Stimulated activated CD8-positive, alpha-beta memory T cell treated with anti-CD3 and anti-CD28 coated beads, Interleukin-15, amount 100 ng/mL, for 1 hour (primary cell): ENCODE measurements around the gene DPH1.

Experiments used
- DNase-seq: peaks from one replicate; pipeline ENCODE4 v3.0.0-alpha.2; 2020; ENCODE audit warnings: low read depth

DPH1 gene

DNA sequence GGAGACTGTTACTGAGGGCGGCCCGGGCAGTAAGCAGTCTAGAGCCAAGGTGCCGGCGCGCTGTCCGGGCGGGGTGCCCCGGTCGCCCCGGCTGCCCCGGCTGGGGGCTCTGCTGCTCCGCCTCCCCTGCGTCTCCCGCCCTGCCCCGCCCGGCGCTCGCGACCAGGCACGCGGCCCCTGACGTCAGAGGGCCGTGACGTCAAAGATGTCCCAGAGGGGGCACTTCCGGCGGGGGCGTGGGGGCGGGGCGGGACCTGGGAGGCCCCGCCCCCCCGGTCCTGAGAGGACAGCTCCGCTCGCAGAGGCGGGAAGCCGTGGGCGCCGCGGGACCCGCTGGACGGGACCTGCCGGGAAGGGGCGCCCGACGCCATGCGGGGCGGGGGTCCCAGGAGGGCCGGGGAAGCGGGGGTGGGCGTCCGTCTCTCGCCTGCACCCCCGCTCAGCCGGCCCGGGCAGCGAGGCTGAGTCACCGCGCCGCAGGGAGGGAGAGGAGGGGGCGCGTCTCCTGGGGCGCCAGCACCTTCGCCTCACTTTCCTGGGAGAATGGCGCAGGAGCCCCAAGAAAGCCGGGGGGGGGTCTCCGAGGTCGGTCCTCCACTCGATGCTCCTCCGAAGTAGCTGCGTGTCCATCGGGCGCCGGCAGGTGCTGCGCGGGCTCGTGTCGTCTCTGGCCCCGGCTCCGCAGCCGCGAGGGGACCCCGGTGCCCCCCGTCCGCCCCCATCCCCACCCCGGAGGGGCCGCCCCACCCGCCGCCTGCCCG lies 20.5 kb downstream of the DPH1 start:
- peak; percentile 46 for DNase-seq

DNA sequence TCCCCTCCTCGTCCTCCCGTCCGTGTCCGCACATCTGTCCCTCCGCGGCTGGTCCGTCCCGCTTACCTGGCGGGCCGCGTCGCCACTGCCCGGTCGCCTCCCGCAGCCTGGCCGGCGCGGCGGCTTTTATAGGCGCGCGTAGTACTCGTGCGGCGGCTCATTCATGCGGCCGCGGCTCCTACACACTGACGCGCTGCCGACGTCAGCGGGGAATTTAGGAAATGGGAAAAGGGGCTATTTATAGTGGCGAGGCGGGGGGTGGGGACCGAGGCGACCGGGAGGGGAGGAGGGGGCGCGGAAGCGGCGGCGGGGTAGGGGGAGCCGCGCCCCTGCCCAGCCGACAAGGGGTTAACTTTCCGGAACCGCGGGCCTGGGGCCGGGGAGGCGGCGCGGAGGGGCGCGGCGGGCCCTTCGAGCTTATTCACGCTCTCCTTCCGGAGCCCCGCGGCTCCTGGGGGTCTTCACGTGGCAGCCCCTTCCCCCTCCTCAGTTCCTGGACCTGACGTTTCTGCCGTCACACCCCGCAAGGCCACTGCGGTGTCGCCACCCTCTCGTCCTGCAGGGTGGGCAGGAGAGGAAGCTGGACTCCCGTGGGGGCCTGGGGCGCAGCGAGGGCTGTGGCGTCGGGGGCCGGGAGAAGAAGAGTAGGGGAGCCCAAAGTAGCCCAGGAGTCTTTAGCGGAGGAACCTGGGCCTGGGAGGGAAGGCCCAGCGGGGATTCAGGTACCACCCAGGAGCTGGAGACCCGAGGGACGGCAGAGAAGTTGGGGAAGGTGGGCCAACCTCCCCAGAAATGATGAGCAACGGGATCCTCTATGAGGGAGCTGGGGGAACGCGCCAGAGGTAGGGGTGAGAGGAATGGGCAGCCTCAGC lies 21.3 kb downstream of the DPH1 start:
- DNase-seq = no peak

DNA sequence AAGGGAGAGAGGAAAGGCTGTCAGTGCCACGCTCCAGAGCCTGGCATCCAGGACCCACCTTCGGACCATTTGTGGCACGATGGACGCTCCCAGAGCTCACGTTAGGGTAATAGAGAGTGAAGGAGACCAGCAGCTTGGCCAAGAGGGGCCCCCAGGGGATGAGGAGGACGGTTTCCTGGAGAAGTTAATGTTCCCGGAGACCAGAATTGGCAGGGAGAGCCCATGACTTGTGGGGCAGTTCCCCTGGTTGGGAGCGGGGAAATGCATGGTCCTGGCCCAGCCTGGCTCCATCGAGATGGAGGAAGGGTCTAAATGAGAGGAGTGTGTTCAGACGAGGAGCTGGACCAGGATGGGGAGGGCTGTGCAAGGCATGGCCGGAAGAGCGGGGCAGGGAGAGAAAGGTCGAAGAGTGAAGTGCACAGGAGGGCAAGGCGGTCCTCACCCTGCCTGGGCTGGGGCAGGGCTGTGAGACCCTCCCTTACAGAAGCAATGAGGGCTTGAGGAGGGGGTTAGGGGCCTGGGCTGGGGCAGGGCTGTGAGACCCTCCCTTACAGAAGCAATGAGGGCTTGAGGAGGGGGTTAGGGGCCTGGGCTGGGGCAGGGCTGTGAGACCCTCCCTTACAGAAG lies 22.1 kb downstream of the DPH1 start:
- no peak for DNase-seq

DNA sequence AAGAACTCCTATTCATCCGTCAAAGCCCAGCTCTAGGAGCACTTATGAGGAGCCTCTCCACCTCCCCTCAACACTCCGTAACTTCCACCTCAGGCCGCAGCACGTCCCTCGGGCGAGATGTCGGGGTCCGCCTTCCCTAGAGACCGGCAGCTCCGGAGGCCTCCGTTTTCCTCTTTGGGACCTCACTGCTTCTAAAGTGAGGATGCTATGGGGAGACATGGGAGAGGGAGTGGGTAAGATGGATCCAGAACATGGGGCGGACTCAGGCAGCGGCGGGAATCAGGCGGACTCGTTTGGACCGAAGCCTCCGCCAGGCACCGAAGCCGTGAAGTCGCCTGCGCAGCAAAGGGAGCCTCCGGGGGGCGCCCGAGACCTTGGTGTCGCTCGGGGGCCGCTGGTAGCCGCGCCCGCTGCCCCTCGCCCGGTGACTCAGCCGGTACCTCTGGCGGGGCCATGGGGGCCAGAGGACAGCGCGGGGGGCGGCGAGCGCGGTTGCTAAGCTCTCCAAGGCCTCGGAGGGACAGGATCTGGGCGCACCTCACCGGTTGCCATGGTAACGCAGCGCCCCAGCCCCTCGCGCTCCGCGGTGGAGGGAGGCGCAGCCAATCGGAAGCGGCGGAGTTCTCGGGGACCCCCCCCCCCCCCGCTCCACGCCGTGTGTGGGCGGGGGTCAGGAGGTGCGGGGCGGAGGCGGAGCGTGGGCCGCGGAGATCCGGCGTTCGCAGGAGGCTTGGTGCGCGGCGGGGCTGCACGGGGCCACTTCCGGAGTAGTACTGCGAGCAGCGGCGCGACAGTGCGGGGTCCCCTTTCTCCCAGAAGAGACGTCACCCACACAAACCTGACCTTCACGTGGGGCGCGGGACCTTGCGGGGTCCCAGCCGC lies 23.7 kb downstream of the DPH1 start:
- DNase-seq = peak; percentile 42

DNA sequence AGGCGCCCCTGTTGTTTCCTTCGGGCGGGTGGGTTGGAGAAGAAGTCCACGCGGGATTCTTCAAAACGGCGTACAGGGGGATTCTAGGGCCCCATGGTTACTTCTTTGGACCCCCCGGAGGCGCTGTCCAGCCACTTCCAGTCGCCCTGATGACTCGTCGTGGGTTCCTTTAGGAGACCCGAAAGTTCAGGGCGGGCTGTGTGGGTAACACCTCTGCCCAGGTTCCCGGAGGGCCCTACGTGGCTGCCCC lies 24.2 kb downstream of the DPH1 start:
- no peak for DNase-seq

DNA sequence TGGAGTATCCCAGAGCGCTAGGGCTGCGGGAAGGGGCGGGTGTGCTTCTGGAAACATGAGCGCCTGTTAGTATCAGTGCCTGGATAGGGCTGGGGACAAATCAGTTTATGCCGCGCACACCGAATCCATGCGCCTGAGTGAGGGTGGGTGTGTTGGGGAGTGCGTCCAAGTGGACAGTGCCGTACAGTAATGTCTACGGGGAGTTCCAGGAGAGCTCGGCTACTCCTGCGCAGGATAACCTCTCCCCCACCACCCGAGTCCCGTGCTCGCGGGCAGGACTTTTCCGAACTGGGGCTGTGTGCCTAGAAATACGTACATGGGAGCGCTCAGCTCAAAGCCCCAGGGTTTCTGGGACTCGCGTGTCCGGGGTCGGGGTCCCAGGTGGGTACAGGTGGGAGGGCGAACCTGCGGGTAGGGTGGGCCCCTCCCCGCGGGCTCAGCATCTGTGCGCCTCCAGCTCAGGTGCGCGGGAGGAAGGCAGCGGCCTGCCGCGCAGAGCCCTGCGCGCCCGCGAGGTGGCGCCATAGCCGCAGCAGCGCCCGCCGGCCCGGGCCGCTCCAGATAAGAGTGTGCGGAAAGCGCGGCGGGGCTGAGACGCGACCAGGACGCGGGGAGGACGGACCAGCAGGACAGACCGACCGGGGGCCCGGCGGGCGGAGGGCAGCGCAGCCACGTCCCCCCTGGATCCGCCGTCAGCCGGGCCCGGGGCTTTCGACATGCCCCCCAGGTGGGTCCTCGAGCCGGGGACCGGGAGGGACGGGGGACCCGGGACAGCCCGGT lies 24.7 kb downstream of the DPH1 start, which contains the start of gene HIC1:
Gene HIC1, plus strand, starts transcription at position 592 of the 780 bp plus-strand sequence. CDS start 1,588 bp downstream, outside the sequence.
- DNase-seq = peak; percentile 46

DNA sequence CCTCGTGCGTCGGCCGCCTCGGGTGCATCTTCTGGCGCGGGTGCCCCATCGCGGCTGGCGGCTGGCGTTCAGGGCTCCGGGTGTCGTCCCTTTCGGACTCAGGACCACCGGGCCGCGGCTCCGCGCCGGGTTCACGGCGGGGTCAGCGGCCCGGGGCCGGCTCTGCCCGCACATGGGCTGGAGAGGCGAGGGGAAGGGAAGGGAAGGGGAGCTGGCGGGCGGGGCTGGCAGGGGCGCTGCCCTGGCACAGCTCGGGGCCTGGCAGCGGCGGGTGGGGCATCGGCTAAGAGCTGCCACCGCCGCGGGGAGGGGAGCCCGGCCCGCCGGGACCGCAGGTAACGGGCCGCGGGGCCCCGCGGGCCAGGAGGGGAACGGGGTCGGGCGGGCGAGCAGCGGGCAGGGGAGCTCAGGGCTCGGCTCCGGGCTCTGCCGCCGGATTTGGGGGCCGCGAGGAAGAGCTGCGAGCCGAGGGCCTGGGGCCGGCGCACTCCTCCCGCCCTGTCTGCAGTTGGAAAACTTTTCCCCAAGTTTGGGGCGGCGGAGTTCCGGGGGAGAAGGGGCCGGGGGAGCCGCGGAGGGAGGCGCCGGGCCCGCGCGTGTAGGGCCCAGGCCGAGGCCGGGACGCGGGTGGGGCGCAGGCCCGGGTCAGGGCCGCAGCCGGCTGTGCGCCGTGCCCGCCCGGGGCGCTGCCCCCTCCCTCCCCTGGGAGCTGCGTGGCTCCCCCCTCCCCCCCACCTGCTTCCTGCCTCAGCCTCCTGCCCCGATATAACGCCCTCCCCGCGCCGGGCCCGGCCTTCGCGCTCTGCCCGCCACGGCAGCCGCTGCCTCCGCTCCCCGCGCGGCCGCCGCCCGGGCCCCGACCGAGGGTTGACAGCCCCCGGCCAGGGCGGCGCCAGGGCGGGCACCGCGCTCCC lies 25.6 kb downstream of the DPH1 start:
- no peak for DNase-seq

DNA sequence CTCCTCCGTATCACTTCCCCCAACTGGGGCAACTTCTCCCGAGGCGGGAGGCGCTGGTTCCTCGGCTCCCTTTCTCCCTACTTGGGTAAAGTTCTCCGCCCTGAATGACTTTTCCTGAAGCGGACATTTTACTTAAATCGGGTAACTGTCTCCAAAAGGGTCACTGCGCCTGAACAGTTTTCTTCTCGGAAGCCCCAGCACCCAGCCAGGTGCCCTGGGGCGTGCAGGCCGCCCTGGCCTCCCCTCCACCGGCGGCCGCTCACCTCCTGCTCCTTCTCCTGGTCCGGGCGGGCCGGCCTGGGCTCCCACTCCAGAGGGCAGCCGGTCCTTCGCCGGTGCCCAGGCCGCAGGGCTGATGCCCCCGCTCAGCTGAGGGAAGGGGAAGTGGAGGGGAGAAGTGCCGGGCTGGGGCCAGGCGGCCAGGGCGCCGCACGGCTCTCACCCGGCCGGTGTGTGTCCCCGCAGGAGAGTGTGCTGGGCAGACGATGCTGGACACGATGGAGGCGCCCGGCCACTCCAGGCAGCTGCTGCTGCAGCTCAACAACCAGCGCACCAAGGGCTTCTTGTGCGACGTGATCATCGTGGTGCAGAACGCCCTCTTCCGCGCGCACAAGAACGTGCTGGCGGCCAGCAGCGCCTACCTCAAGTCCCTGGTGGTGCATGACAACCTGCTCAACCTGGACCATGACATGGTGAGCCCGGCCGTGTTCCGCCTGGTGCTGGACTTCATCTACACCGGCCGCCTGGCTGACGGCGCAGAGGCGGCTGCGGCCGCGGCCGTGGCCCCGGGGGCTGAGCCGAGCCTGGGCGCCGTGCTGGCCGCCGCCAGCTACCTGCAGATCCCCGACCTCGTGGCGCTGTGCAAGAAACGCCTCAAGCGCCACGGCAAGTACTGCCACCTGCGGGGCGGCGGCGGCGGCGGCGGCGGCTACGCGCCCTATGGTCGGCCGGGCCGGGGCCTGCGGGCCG lies 26.5 kb downstream of the DPH1 start:
- DNase-seq = no peak

DNA sequence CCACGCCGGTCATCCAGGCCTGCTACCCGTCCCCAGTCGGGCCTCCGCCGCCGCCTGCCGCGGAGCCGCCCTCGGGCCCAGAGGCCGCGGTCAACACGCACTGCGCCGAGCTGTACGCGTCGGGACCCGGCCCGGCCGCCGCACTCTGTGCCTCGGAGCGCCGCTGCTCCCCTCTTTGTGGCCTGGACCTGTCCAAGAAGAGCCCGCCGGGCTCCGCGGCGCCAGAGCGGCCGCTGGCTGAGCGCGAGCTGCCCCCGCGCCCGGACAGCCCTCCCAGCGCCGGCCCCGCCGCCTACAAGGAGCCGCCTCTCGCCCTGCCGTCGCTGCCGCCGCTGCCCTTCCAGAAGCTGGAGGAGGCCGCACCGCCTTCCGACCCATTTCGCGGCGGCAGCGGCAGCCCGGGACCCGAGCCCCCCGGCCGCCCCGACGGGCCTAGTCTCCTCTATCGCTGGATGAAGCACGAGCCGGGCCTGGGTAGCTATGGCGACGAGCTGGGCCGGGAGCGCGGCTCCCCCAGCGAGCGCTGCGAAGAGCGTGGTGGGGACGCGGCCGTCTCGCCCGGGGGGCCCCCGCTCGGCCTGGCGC lies 27.3 kb downstream of the DPH1 start:
- DNase-seq = no peak

DNA sequence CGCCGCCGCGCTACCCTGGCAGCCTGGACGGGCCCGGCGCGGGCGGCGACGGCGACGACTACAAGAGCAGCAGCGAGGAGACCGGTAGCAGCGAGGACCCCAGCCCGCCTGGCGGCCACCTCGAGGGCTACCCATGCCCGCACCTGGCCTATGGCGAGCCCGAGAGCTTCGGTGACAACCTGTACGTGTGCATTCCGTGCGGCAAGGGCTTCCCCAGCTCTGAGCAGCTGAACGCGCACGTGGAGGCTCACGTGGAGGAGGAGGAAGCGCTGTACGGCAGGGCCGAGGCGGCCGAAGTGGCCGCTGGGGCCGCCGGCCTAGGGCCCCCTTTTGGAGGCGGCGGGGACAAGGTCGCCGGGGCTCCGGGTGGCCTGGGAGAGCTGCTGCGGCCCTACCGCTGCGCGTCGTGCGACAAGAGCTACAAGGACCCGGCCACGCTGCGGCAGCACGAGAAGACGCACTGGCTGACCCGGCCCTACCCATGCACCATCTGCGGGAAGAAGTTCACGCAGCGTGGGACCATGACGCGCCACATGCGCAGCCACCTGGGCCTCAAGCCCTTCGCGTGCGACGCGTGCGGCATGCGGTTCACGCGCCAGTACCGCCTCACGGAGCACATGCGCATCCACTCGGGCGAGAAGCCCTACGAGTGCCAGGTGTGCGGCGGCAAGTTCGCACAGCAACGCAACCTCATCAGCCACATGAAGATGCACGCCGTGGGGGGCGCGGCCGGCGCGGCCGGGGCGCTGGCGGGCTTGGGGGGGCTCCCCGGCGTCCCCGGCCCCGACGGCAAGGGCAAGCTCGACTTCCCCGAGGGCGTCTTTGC lies 28.0 kb downstream of the DPH1 start:
- no peak for DNase-seq

DNA sequence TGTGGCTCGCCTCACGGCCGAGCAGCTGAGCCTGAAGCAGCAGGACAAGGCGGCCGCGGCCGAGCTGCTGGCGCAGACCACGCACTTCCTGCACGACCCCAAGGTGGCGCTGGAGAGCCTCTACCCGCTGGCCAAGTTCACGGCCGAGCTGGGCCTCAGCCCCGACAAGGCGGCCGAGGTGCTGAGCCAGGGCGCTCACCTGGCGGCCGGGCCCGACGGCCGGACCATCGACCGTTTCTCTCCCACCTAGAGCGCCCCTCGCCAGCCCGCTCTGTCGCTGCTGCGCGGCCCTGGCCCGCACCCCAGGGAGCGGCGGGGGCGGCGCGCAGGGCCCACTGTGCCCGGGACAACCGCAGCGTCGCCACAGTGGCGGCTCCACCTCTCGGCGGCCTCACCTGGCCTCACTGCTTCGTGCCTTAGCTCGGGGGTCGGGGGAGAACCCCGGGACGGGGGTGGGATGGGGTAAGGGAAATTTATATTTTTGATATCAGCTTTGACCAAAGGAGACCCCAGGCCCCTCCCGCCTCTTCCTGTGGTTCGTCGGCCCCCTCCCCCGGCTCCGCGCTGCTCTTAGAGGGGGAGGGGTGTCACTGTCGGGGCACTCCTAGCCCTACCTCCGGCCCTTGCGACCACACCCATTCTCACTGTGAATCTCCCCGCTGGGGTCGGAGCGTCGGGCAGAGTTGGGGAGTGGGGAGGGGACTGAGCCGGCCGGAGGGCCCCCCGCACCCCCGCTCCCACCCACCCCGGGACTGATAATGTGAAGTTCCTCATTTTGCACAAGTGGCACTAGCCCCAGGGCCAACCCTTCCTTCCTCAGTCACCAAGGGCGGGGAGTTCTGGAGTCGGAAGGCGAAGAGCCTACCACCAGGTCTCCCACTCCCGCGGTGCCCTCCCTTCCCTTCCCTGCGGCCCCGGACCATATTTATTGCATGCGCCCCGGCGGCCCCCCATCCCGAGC lies 28.9 kb downstream of the DPH1 start:
- peak; percentile 40 for DNase-seq

DNA sequence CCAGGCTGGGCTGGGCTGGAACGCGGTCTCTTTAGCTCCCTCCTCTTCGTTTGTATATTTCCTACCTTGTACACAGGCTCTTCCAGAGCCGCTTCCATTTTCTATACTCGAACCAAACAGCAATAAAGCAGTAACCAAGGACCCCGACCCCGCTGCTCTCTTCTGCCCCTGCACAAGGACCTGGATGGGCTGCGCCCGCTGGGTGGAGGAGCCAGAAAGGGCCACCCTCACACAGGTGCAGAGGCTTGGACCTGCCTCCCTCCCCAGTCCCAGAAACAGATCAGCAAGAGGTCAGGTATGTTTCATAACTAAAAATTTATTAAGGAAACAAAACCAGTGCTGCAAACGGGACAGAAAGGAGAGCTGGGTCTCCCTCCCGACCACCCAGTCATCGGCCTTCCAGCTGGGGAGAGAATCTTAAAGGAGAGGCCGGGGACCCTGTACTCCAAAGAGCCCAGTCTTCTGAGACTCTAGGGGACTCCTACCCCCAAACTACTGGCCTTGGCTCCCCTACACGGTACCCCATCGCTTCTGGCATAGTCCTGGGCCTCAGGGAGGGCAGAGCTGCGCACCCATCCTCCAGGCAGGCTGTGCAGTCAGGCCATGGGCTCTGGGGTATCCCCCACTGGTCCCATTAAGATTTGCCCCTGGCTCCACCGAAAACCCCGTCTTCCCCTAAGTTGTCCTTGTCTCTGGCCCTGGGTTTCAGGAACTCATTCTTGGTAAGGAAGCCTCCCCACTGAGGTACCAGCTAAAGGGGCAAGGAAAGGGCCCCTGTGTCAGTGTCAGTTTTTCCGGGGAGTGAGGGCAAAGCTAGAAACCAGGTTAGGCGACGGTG lies 29.8 kb downstream of the DPH1 start:
- DNase-seq = no peak

DNA sequence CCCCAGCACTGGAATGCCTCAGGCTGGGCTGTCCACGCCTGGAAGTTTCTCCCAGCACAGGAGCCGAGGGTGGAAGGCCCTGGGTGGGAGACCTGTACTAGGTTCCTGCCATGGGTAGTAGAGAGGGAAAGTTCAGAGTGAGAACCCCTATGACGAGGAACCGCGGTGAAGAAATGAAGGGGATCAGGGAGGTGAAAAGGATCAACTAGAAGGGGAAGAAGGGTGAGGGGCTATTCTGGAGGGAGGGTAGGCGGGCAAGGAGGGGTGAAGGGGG lies 30.4 kb downstream of the DPH1 start:
- DNase-seq = no peak

DNA sequence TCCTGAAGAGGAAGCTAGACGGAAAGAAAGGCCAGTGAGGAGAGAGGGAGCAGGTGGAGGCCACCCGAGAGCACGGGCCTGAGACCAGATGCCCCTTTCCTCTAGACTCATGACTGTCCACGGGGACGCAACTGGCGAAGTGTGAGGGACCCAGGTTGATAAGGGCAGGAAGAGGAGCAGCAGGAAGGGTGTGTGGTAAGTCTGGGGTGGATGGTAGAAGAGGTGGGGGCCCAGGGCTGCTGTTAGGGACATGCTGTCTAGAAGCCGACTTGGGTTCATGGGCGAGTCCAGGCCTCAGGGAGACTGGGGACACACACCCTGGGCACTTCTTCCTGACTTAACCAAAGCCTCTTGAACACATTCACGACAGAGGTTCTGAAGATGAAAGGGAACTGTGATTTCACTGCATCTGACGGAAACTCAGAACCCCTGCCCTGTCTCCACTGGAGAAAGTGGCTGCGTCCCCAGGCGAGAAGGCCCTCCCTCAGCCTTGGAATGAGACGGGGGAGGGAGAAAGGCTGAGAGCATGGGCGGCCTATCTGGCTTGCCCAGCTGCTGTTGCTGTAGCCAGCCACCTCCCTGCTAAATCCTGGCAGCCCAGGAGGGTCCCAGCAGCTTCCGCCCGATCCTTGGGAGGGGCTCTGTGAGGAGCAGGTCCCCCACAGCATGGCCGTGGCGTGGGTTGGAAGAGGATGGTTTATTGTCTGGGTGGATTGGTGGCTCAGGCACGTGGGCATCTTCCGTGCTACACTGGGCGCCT lies 30.9 kb downstream of the DPH1 start:
- DNase-seq = no peak

DNA sequence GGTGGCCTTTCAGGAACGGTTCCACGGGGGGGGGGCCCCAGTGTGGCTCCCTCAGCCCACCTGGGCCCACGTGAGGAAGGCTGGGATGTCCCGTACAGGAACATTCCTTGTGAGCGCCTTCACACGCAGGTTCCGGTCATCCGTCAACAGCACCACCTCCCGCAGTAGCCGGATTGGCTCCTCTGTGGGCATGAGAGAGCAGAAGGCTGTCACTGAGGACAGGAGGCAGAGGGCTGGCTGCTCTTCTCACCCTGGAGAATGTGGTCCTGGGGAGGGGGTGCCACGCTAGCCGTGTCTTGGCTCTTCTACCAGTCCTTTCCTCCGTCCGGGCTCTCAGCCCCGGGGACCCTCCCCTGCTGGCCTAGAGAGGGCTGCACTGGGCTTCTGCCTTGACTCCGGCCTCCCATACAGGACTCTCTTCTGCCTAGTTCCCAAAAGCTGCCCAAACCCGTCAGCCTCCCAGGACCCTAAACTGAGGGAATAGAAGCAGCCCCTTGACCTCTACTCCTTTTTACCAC lies 31.5 kb downstream of the DPH1 start:
- DNase-seq = no peak
